ENCODE data around the gene ABLIM1.
A peak's percentile ranks its signal among the peaks of the same experiment; 100 is the strongest.

ABLIM1 gene

GRCh38 chr10:114482480-114483304 is 175.4 kb downstream of the ABLIM1 start:
- no peak for DNase-seq

DNA sequence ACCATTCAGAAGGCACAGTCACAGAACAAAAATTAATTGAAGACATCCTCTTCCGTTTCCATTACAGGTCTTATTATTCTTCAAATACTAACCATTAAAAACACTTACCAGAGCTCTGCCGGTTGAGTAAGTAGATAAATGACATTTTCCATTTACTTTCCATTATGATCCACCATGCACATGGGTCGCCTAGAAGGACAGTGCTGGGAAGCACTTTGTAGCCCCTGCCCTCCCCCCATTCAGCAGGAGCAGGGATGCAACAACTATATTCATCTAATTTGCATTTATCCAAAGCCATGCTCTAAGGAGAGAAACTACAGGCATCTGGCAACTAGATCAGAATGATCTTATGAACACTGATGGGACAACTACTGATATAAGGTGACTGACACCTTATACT is 177.0 kb downstream of the ABLIM1 start:
- DNase-seq: no peak

DNA sequence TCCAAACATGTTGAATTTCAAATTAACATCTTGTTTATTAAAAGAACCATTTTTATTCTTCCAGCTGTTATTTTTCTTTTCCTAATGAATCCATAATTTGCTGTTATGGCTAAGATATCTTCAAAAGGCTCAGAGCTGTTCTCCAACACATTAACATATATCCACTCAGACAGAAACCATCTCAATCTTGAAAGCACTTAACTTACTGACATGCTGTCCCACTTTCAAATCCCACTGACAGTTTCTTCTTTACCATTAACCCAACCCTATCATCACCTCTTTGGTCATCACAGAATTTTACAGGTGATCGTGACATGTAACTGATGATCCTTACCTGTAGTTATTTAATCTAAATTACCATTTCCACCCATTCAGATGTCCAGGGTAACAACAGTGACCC is 178.2 kb downstream of the ABLIM1 start:
- DNase-seq: no peak

- DNase-seq: no peak
Measured at GRCh38 chr10:114479307-114479706, 178.8 kb downstream of the ABLIM1 start.

DNA sequence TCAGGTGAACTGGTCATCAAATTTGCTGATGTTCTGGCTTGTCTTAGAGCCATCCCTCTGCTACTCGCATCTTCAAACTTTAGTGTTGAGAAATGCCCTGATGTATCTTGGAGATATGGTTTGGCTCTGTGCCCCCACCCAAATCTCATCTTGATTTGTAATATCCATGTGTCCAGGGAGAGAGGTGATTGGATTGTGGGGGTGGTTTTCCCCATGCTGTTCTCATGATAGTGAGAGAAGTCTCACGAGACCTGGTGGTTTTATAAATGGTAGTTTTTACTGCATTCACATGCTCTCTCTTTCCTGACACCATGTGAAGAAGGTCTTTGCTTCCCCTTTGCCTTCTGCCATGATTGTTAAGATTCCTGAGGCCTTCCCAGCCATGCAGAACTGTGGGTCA is 179.8 kb downstream of the ABLIM1 start:
- DNase-seq: no peak

DNA sequence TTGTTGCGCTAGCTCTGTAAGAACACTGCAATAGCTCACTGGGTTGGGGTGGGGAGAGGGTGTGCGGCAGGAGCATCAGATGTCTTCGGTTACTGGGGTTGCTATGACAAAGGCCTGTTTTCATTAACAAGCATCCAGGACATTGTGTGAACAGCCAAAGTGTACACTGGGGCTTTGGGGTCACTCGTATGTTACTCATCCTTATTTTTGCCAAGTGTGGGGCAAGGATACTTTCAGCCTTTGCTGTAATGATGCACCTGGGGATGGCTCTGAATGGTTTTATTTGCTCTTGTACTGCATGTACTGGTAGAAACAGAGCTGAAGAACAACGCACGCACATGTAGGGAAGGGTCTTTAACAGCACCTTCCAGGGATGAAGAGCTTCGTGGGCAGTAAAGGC is 180.8 kb downstream of the ABLIM1 start:
- no peak for DNase-seq

GRCh38 chr10:114474989-114475388 is 183.1 kb downstream of the ABLIM1 start:
- no peak for DNase-seq

DNA sequence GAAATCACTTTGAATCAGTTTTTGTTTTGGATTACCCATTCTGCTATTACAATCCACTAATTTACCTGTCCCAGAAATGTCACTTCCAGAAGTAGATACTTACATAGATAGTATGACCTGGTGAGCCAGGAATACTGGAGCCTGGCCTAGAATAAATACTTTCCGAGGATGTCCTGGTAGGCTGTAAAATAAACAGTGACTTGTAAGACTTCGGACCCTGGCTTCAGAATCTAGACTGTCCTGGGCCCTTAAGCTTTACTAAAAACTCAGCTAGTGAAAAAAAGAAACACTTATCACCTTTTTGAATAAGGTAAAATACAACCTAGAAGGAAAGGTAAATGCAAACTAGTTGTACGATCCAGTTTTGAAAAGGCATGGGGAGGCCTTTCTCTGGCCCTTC is 184.3 kb downstream of the ABLIM1 start:
- DNase-seq: no peak

DNA sequence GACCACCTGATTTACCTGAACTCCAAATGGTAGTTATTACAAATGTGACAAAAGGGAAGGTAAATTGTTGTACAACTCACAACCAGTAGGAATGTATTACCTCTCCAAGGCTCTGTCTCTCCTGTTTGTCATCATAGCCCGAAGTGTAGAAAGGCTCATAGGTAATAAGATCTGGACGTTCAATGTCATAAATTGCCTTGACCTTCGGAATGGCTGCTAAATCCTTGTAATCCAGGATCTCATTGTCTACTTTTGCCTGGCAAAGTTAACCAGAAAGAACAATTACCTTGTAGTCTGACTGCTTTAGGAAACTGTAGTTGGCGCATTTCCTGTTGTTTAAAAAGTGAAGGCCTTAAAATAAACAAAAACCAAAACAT is 185.2 kb downstream of the ABLIM1 start:
- DNase-seq: no peak

- no peak for DNase-seq
Measured at GRCh38 chr10:114471906-114472876, 185.9 kb downstream of the ABLIM1 start.

GRCh38 chr10:114470956-114471905 is 186.8 kb downstream of the ABLIM1 start:
- DNase-seq: peak; percentile 53 to 56

GRCh38 chr10:114470361-114470760 is 187.7 kb downstream of the ABLIM1 start:
- DNase-seq: no peak

- no peak for DNase-seq
Measured at GRCh38 chr10:114458955-114459354, 199.1 kb downstream of the ABLIM1 start.

DNA sequence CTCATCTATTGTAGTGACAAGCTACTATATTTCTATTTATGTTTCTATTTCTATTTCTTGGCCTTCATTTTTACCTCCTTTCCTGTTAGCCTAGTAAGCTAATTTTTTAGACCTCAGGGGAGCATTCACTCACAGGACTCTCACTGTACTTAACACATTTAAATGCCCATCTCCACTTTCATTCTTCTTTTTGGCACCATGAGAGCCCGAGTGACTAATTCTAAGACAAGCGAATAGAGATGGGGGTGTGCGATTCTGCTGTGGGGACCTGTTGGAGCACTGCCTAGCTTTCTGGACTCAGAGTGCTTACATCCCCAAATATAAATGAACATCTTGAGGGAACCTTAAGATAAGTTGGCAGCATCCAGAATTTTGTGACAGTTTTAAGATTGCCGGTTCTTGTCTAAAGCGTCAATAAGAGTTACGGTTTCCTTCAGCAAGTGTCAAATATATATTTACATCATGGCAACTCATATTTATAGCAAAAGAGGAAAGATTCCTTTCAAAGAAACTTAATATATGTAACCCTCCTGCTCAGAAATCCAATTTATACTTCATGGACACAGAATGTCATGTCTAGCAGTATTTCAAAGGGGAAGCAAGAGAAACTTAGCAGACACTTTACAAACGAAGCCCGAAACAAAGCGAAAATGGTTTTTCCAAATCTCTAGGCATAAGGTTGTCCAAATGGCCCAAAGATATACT is 199.7 kb downstream of the ABLIM1 start:
- no peak for DNase-seq

DNA sequence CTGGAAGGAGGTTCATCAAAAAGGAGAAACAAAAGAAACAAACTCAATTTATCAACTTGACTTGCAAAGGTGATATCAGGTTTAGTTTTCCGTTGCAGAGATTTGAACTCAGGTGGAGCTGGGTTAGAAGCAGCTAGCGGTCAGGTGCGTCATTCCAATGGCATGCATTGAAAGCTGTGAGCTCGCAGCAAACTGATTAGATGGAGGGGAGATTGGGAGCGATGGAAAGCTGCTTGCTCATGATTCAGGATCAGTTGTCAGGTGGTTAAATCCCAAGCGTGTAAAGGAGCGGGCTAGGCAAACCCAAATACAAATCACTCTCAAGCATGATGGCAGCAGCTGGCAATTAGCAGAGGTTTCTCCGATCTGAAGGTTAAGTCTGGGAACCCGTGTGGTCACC is 204.5 kb downstream of the ABLIM1 start:
- no peak for DNase-seq

- DNase-seq: no peak
Measured at GRCh38 chr10:114448897-114449296, 209.2 kb downstream of the ABLIM1 start.

DNA sequence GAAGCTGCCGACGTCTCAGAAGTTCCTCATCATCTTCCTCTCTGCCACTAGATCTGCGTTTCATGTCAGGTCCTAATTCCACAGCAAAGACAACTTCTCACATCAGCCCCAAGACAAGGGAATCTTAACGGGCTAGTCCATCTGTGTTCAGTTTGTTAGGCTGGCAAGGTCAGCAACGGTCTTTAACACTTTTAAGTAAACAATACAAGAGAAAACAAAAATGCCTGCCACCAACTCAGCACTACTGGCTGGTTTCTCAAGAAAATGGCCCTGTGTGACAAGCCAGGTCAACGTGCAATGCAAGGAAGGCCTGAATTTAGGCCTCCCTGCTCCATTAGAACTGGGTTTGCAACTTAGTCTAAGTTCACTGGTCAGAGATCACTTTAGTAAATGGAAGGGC is 212.7 kb downstream of the ABLIM1 start:
- no peak for DNase-seq

DNA sequence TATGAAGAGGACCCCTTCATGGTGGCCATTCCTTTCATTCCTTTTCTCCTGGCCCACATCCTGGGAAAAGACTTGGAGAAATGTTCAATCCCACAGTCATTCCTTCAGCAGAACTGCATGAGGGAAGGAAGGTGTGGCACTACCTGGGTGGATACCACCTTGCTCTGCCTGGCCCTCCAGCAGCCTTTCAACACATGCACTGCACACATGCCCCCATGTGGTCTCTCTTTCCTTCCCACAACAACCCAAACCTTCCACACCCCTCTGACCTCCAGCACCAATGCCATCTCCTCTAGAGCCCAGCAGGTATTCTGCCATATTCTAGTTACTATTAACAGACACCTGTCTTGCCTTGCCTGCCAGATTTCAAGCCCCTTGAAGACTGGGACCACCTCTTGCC is 213.3 kb downstream of the ABLIM1 start:
- no peak for DNase-seq

GRCh38 chr10:114442091-114442630 is 215.9 kb downstream of the ABLIM1 start:
- DNase-seq: no peak

- no peak for DNase-seq
Measured at GRCh38 chr10:114441107-114441506, 217.0 kb downstream of the ABLIM1 start.

DNA sequence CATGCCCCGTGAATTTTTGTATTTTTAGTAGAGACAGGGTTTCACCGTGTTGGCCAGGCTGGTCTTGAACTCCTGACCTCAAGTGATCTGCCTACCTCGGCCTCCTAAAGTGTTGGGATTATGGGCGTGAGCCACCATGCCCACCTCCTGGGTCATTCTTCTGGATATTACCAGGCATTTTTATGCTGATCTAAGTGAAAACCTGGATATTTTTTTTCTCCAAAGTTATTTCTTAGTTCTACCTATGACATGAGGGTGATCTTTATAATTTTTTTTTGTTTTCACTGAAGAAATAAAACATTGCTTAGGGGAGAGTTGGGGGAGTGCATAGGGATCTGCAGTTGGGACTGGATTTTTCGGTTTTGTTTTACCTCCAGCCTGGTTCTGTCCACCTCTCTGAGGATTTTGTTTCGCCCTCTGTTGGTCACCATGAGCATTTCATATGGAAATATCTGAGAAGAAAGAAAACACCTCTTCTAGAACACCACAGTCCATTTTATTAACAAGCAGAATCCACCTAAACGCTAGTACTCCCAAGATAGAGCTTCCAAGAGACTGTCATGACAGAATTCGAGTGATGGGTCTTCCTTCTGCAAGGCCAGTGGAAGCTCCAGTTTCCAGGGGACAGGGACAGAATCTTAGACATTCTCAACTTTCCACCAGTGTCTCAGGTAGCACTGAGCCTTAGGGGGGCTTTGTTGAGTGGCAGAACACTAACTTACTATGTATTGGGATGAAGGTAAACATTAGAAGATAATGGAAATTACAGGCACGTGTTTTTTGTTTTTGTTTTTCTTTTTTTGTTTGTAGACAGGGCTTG is 220.4 kb downstream of the ABLIM1 start:
- DNase-seq: no peak

All from activated CD4-positive, alpha-beta T cell treated with anti-CD3 and anti-CD28 coated beads, Interleukin-2, amount 50 U/mL, for 4 hours (primary cell).